MV-4-11 (cell line): ENCODE data around the gene CTNNB1.
A peak's percentile ranks its signal among the peaks of the same experiment; 100 is the strongest.

Source experiments
- DNase-seq: peaks from one replicate; lab custom pipeline; 2025; lab: John Stamatoyannopoulos, UW

CTNNB1 gene

GRCh38 chr3:41198950-41199865, at the start of gene CTNNB1:
Gene CTNNB1, plus strand, starts transcription at chr3:41199505. Its CDS starts 24,564 bp downstream, at chr3:41224069.
- DNase-seq, result peak; percentile 82

GRCh38 chr3:41155834-41156233, 43.5 kb upstream of the CTNNB1 start:
- no peak for DNase-seq

- DNase-seq, result no peak
These were observed 40.4 kb upstream of the CTNNB1 start for GRCh38 chr3:41158947-41159346.

- no peak for DNase-seq
These were observed 39.6 kb upstream of the CTNNB1 start for GRCh38 chr3:41159588-41160189.

- DNase-seq, result no peak
These were observed 36.8 kb upstream of the CTNNB1 start for GRCh38 chr3:41162541-41162940.

GRCh38 chr3:41163006-41163405, 36.3 kb upstream of the CTNNB1 start:
- no peak for DNase-seq

- DNase-seq, result peak; percentile 16
These were observed 35.9 kb upstream of the CTNNB1 start for GRCh38 chr3:41163421-41163820.

GRCh38 chr3:41164777-41165176, 34.5 kb upstream of the CTNNB1 start:
- no peak for DNase-seq

- DNase-seq, result no peak
These were observed 31.4 kb upstream of the CTNNB1 start for GRCh38 chr3:41167722-41168497.

- peak; percentile 1 for DNase-seq
These were observed 30.3 kb upstream of the CTNNB1 start for GRCh38 chr3:41169023-41169422.

- no peak for DNase-seq
These were observed 25.1 kb upstream of the CTNNB1 start for GRCh38 chr3:41173926-41174885.

GRCh38 chr3:41175365-41175764, 23.9 kb upstream of the CTNNB1 start:
- DNase-seq, result no peak

GRCh38 chr3:41176596-41176995, 22.7 kb upstream of the CTNNB1 start:
- DNase-seq, result no peak

- DNase-seq, result no peak
These were observed 20.7 kb upstream of the CTNNB1 start for GRCh38 chr3:41178576-41178975.

- no peak for DNase-seq
These were observed 18.9 kb upstream of the CTNNB1 start for GRCh38 chr3:41180396-41180795.

- DNase-seq, result no peak
These were observed 16.7 kb upstream of the CTNNB1 start for GRCh38 chr3:41182504-41183059.

GRCh38 chr3:41184394-41184793, 14.9 kb upstream of the CTNNB1 start:
- no peak for DNase-seq

- no peak for DNase-seq
These were observed 13.0 kb upstream of the CTNNB1 start for GRCh38 chr3:41186297-41186696.

GRCh38 chr3:41188306-41188705, 11.0 kb upstream of the CTNNB1 start:
- DNase-seq, result no peak

- no peak for DNase-seq
These were observed 8.6 kb upstream of the CTNNB1 start for GRCh38 chr3:41190509-41191284.
